Common myeloid progenitor, CD34-positive (primary cell): ENCODE measurements around the gene RASA4B.

Experiments
- CTCF ChIA-PET: fragments of 350-600 bp; sonication (Branson Sonifier 250); formaldehyde crosslinking; loops from one replicate; lab custom pipeline; 2021; ENCODE audit warnings: antibody characterized with exemption; lab: Charles Lee
- POLR2A ChIA-PET: fragments of 350-600 bp; sonication (Branson Sonifier 250); formaldehyde crosslinking; loops from one replicate; lab custom pipeline; 2021; ENCODE audit warnings: antibody characterized with exemption; lab: Charles Lee
- DNase-seq, 3 donors: peaks; one replicate each; pipeline versions ENCODE4 v3.0.0 to v3.0.0-alpha.2; 2013
- H3K27ac ChIP-seq, 2 experiments: 1 replicate in 1 of 2; 2 replicates in 1 of 2; pipeline ENCODE4 v1.7.0; 2013; ENCODE audit warnings: inconsistent platforms in 2 of 2, low read length in 2 of 2, mild to moderate bottlenecking in 2 of 2, low read depth in 1 of 2, moderate library complexity in 1 of 2; ENCODE audit not compliant: severe bottlenecking in 2 of 2, insufficient read depth in 1 of 2, poor library complexity in 1 of 2
- H3K27me3 ChIP-seq, 5 experiments: replicated peaks in 2 of 5; 1 replicate in 3 of 5; 2 replicates in 2 of 5; pipeline versions ENCODE4 v1.6.1 to v1.7.0; 2013; ENCODE audit warnings: low read length in 4 of 5, mild to moderate bottlenecking in 2 of 5, moderate library complexity in 2 of 5, inconsistent platforms in 1 of 5; ENCODE audit not compliant: insufficient read depth in 5 of 5, control insufficient read depth in 4 of 5
- H3K36me3 ChIP-seq, 4 experiments: 1 replicate in 2 of 4; 2 replicates in 2 of 4; pipeline versions ENCODE4 v1.6.1 to v1.7.0; 2013; ENCODE audit warnings: low read length in 3 of 4, control low read depth in 1 of 4, mild to moderate bottlenecking in 1 of 4; ENCODE audit not compliant: control insufficient read depth in 4 of 4, insufficient read depth in 4 of 4
- H3K4me1 ChIP-seq, 4 experiments: 1 replicate in 3 of 4; 2 replicates in 1 of 4; pipeline versions ENCODE4 v1.6.1 to v1.7.1; 2013; ENCODE audit warnings: low read length in 3 of 4, mild to moderate bottlenecking in 3 of 4, control low read depth in 1 of 4, inconsistent platforms in 1 of 4, moderate library complexity in 1 of 4; ENCODE audit not compliant: control insufficient read depth in 4 of 4, insufficient read depth in 4 of 4; ENCODE audit errors: control extremely low read depth in 1 of 4
- H3K4me3 ChIP-seq, 7 experiments: 1 replicate in 4 of 7; 2 replicates in 3 of 7; pipeline versions ENCODE4 v1.5.1 to v1.7.0; 2013; ENCODE audit warnings: mild to moderate bottlenecking in 7 of 7, low read length in 6 of 7, moderate library complexity in 6 of 7, inconsistent platforms in 2 of 7, low read depth in 2 of 7, control low read depth in 1 of 7; ENCODE audit not compliant: insufficient read depth in 4 of 7, control insufficient read depth in 1 of 7; ENCODE audit errors: extremely low read depth in 1 of 7
- H3K9me3 ChIP-seq, 5 experiments: 1 replicate in 4 of 5; 2 replicates in 1 of 5; pipeline versions ENCODE4 v1.6.1 to v1.7.1; 2013; ENCODE audit warnings: low read length in 4 of 5, mild to moderate bottlenecking in 2 of 5, inconsistent platforms in 1 of 5, low read depth in 1 of 5, moderate library complexity in 1 of 5; ENCODE audit not compliant: control insufficient read depth in 4 of 5, insufficient read depth in 2 of 5; ENCODE audit errors: control extremely low read depth in 1 of 5
- WGBS: methylation state at CpG from one replicate; pipeline ENCODE4 v1.1.5; 2013; ENCODE audit not compliant: insufficient coverage; 5-methylcytosine and 5-hydroxymethylcytosine counted together

The RASA4B gene

DNA sequence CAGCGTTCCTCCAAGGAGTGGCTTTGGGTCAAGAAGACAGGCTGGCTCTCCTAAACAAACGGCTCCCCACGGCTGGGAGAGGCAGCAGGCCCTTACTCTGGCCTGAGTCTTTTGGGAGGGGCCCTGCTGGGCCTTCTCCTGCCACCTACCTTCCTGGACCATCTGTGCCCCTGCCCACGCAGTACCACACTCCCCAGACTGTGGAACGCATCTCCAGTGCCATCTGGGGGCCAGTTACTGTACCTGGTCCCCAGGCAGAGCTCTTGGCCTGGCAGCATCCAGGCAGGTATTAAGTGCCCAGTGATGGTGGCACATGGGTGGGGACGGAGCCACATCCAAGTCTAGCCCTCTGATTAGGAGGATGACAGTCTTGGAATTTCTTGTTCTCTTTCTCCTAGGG lies 67.3 kb downstream of the RASA4B start:
- 76% methylated on average over 6 of the region's 6 CpGs for WGBS
- Histone ChIP-seq H3K4me3 (no peak overlapping the region), H3K27me3 (no peaks in the 10 kb centered on the region), H3K27ac (no peak overlapping the region), H3K9me3 (no peaks in the 10 kb centered on the region), H3K4me1 (no peaks in the 10 kb centered on the region), H3K36me3 (peaks cover 5 to 36% (median 26%) of the 10 kb centered on the region in 4 experiments)
- peak; percentile 49 to 69 (median 66) for DNase-seq
- ChIA-PET POLR2A (interaction anchor here (0.5 kb wide), 1 partner anchor 38 kb away, joined by 3 read pairs; no protein-coding TSS in a partner anchor), CTCF (interaction anchor here (1.1 to 63.4 kb wide), 5 partner anchors 12 to 170 kb away, joined by 3 to 1488 read pairs (median 5); partner anchors contain the start of genes ORAI2 and PRKRIP1)

DNA sequence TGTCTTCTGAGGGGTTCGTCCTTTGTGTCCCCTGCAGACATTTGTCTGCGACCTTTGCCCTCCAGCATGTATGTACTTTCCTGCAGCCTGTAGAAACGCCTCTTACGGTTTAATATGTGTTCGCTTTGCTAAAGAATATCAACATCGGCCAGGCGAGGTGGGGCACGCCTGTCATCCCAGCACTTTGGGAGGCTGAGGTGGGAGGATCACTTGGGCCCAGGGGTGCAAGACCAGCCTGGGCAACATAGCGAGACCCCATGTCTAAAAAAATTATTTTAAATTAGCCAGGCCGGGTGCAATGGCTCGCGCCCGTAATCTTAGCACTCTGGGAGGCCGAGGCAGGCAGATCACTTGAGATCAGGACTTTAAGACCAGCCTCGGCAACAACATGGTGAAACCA lies 68.4 kb downstream of the RASA4B start:
- WGBS: 97% methylated on average over 9 of the region's 15 CpGs
- H3K36me3 ChIP-seq: peaks cover 7 to 41% (median 27%) of the 10 kb centered on the region in 4 experiments

DNA sequence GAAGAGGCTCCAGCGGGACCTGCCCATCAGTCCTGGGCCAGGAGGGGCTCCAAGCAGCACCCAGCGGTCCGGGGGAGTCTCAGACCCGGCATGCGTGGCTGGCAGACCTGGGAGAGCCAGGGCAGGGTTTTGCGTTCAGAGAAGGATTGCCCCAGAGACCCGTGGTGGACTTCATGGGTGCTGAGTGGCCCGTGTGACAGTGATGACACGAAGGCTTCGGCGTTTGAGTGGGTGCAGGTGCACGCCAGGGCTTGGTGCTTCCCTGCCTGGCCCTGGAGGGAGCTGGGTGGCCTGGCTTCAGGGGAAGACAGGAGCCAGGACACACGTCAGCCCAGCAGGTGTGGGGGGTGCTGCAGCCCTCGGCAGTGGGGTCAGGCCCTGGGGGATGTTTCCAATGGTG lies 70.3 kb downstream of the RASA4B start:
- CTCF ChIA-PET: interaction anchor here (63.4 kb wide), 1 partner anchor 29 kb away, joined by 1488 read pairs; the partner anchor contains the start of genes ORAI2 and PRKRIP1
- WGBS: 96% methylated on average over 13 of the region's 14 CpGs
- Histone ChIP-seq H3K36me3 (peaks cover 7 to 48% (median 31%) of the 10 kb centered on the region in 4 experiments), H3K27ac (no peak overlapping the region), H3K9me3 (no peaks in the 10 kb centered on the region), H3K27me3 (no peaks in the 10 kb centered on the region), H3K4me3 (no peak overlapping the region), H3K4me1 (no peaks in the 10 kb centered on the region)
- no peak for DNase-seq
- POLR2A ChIA-PET: no interaction called here

More for the DNA sequence above, 68.4 kb downstream of the RASA4B start:
- Histone ChIP-seq H3K4me1 (no peaks in the 10 kb centered on the region), H3K27ac (no peak overlapping the region), H3K9me3 (no peaks in the 10 kb centered on the region), H3K4me3 (no peak overlapping the region), H3K27me3 (no peaks in the 10 kb centered on the region)
- ChIA-PET CTCF (interaction anchor here (0.9 to 63.4 kb wide), 4 partner anchors 9 to 30 kb away, joined by 3 to 1488 read pairs (median 9); partner anchors contain the start of genes ORAI2 and PRKRIP1), POLR2A (interaction anchor here (1.3 kb wide), 1 partner anchor 37 kb away, joined by 3 read pairs; no protein-coding TSS in a partner anchor)
- DNase-seq: no peak

DNA sequence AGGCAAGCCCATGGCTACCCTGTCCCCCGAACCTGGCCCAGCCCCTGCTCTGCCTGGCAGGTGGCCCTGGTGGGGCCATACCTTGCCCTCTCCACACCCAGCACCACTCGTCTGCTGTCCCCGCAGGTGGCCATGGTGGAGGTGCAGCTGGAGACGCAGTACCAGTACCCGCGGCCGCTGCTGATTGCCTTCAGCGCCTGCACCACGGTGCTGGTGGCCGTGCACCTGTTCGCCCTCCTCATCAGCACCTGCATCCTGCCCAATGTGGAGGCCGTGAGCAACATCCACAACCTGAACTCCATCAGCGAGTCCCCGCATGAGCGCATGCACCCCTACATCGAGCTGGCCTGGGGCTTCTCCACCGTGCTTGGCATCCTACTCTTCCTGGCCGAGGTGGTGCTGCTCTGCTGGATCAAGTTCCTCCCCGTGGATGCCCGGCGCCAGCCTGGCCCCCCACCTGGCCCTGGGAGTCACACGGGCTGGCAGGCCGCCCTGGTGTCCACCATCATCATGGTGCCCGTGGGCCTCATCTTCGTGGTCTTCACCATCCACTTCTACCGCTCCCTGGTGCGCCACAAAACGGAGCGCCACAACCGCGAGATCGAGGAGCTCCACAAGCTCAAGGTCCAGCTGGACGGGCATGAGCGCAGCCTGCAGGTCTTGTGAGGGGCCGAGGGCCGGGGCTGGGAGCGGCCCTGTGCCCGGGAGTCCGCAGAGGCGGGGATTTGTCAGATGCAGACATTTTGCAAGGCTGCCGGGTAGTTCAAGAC lies 71.0 kb downstream of the RASA4B start:
- ChIA-PET POLR2A (no interaction called here), CTCF (interaction anchor here (56.5 to 63.4 kb wide), 2 partner anchors 4 to 28 kb away, joined by 1488 read pairs; partner anchors contain the start of genes ALKBH4, LRWD1, ORAI2 and PRKRIP1)
- Histone ChIP-seq H3K4me1 (peaks cover 0 to 4% (median 0%) of the 10 kb centered on the region in 4 experiments), H3K4me3 (no peak overlapping the region), H3K27ac (no peak overlapping the region), H3K9me3 (no peaks in the 10 kb centered on the region), H3K36me3 (peaks cover 10 to 55% (median 36%) of the 10 kb centered on the region in 4 experiments), H3K27me3 (no peaks in the 10 kb centered on the region)
- no peak for DNase-seq
- WGBS: 96% methylated on average over 40 of the region's 41 CpGs

DNA sequence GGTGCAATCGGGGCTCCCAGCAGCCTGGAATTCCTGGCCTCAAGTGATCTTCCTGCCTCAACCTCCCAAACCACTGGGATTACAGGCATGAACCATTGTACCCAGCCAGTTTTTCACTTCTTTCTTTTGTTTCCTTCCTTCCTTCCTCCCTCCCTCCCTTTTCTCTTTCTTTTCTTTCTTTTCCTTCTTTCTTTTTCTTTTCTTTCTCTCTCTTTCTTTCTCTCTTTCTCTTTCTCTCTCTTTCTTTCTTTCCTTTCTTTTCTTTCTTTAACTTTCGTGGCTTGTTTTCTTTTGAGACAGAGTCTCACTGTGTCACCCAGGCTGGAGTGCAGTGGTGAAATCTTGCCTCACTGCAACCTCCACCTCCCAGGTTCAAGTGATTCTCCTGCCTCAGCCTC lies 71.9 kb downstream of the RASA4B start:
- ChIA-PET POLR2A (no interaction called here), CTCF (interaction anchor here (56.5 to 63.4 kb wide), 2 partner anchors 3 to 27 kb away, joined by 1488 read pairs; partner anchors contain the start of genes ALKBH4, LRWD1, ORAI2 and PRKRIP1)
- H3K27me3 ChIP-seq: no peaks in the 10 kb centered on the region
- DNase-seq: no peak
- WGBS: 86% methylated on average over 2 of the region's 2 CpGs
- H3K27ac ChIP-seq: no peak overlapping the region
- H3K4me3 ChIP-seq: no peak overlapping the region
- no peaks in the 10 kb centered on the region for H3K9me3 ChIP-seq
- H3K4me1 ChIP-seq: peaks cover 0 to 4% (median 0%) of the 10 kb centered on the region in 4 experiments
- H3K36me3 ChIP-seq: peaks cover 10 to 60% (median 39%) of the 10 kb centered on the region in 4 experiments

DNA sequence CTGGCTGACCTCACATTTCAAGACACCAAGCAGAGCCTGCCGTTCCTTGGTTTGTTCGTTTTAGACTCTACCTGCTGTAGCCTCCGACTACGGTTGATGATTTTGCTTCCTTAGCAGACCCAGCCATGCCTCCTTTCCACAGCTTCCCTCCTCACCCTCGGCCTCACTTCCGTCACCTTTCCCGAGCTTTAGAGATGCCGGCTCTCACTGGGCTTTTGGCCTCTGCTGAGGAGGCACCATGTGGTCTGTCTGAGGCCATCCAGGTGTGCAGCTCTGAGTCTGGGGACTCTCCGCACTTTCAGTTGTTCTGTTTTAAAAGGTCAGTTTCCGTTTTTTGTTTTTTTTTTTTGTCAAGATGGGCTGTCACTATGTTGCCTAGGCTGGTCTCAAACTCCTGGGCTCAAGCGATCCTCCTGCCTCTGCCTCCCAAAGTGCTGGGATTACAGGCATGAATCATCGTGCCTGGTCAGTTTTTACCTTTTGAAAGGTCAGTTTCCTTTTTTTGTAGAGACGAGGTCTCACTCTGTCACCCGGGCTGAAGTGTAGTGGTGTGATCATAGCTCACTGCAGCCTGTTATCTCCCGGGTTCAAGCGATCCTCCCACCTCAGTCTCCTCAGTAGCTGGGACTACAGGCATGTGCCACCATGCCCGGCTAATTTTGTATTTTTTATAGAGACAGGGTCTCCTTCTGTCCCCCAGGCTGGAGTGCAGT lies 72.5 kb downstream of the RASA4B start:
- no peak overlapping the region for H3K27ac ChIP-seq
- ChIA-PET CTCF (interaction anchor here (56.5 to 63.4 kb wide), 2 partner anchors 3 to 26 kb away, joined by 1488 read pairs; partner anchors contain the start of genes ALKBH4, LRWD1, ORAI2 and PRKRIP1), POLR2A (no interaction called here)
- no peaks in the 10 kb centered on the region for H3K27me3 ChIP-seq
- no peak overlapping the region for H3K4me3 ChIP-seq
- no peaks in the 10 kb centered on the region for H3K9me3 ChIP-seq
- DNase-seq: no peak
- H3K36me3 ChIP-seq: peaks cover 10 to 66% (median 43%) of the 10 kb centered on the region in 4 experiments
- 96% methylated on average over 12 of the region's 17 CpGs for WGBS
- peaks cover 0 to 4% (median 0%) of the 10 kb centered on the region in 4 experiments for H3K4me1 ChIP-seq
